NCI-H82 treated with DMSO at 0.1 percent for 48 hours (cell line): Measurements from ENCODE around the gene MEIOSIN.
A peak's percentile ranks its signal among the peaks of the same experiment; 100 is the strongest.
"Not testable (repeated sequence)": the region's sequence is repeated elsewhere in the genome, so short reads cannot be mapped to it uniquely, and the experiment has no call there.

ENCODE experiments used
- DNase-seq: peaks from one replicate; lab custom pipeline; 2025; ENCODE audit not compliant: unreplicated experiment; lab: John Stamatoyannopoulos, UW

MEIOSIN gene

DNA sequence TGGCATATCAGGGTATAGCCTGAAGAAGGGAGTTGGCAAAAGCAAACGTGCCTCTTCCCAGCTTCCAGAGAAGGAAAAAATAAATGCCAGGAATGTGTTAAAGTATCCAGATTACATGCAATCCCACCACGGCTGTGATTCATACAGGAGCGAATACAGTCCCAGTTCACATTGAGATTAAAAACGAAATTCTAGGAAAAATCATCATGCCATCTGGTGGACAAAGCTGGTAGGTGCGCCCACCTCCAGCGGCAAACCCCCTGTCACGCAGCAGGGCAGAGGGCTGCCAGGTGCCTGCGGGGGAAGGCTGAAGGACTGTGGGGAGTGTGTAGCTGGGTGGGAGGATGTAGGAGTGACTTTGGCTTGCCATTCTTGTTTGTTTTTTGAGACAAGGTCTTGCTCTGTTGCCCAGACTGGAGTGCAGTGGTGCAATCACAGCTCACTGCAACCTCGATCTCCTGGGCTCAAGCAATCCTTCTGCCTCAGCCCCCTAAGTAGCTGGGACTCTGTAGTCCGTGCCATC is 65.8 kb downstream of the MEIOSIN start:
- peak; percentile 58 for DNase-seq

DNA sequence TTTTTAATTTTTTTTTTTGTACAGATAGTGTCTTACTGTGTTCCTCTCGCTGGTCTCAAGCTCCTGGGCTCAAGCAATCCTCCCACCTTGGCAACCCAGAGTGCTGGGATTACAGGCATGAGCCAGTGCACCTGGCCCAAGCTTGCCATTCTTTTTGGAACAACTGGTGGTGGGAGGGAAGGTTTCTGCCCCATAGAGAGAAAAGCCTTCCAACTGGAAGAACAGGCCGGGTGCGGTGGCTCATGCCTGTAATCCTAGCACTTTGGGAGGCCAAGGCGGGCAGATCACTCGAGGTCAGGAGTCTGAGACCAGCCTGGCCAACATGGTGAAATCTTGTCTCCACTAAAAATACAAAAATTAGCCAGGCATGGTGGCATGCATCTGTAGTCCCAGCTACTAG is 66.3 kb downstream of the MEIOSIN start:
- not testable (repeated sequence) for DNase-seq

DNA sequence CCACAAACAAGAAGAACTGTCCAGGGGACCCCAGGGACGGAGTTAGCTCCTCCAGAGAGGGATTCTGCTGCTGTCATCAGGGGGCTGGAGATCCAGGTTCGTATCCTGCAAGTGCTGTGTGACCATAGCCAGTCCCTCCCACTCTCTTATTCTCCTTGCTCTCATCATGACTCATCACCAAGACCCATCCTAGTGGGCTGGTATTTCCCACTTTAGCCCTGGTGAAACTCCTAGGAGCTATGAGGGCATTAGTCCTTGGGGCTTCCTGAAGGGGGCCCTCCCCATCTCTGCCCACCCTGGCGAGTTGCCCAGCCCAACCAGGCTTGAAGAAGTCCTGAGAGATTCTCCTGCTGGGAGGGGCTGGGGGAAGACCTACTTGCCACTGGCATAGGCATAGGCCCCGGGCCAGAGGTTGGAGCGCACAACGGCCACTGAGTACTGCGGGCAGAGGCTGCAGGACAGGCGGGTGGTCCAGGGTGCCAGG is 66.9 kb downstream of the MEIOSIN start:
- DNase-seq = no peak

- no peak for DNase-seq
Measured at GRCh38 chr19:45801603-45802175, 68.5 kb downstream of the MEIOSIN start.

- DNase-seq = no peak
Measured at GRCh38 chr19:45804140-45804958, 71.1 kb downstream of the MEIOSIN start.

- DNase-seq = no peak
Measured at GRCh38 chr19:45804959-45805230, 71.7 kb downstream of the MEIOSIN start.

DNA sequence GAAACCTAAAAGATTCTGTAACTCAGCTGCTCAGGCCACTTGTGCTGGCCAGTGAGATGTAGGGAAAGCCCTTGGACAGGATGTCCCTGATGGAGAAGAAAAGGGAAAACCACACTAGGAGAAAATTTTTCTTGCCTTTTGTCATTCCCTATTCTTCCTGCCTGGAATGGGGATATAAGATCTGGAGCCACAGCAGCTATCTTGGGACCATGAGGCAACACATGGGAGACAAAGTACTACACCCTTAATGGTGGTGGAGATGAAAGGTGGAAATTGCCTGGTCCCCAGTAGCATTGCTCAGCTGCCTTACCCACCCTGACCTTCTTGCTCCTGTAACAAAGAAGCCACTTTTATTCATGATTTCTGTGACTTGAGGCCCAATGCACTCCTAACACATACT is 72.5 kb downstream of the MEIOSIN start:
- DNase-seq = no peak

- DNase-seq = no peak
Measured at GRCh38 chr19:45809643-45810159, 76.5 kb downstream of the MEIOSIN start.

GRCh38 chr19:45812297-45812696 is 79.1 kb downstream of the MEIOSIN start:
- DNase-seq = no peak
